ENCODE measurements around the gene ZNF217. TPM values are rescaled to one million over a fixed set of nuclear protein-coding genes. Genes with fewer than 3 reads are reported as not detected.
A peak's percentile ranks its signal among the peaks of the same experiment; 100 is the strongest.

Gene ZNF217
- total and polyA plus RNA-seq, 9 of the 15 experiments (the other 6 are each of a cell fraction or from before 2014, with no cell fraction given): 3.0 to 41.8 (median 16.8) TPM

DNA sequence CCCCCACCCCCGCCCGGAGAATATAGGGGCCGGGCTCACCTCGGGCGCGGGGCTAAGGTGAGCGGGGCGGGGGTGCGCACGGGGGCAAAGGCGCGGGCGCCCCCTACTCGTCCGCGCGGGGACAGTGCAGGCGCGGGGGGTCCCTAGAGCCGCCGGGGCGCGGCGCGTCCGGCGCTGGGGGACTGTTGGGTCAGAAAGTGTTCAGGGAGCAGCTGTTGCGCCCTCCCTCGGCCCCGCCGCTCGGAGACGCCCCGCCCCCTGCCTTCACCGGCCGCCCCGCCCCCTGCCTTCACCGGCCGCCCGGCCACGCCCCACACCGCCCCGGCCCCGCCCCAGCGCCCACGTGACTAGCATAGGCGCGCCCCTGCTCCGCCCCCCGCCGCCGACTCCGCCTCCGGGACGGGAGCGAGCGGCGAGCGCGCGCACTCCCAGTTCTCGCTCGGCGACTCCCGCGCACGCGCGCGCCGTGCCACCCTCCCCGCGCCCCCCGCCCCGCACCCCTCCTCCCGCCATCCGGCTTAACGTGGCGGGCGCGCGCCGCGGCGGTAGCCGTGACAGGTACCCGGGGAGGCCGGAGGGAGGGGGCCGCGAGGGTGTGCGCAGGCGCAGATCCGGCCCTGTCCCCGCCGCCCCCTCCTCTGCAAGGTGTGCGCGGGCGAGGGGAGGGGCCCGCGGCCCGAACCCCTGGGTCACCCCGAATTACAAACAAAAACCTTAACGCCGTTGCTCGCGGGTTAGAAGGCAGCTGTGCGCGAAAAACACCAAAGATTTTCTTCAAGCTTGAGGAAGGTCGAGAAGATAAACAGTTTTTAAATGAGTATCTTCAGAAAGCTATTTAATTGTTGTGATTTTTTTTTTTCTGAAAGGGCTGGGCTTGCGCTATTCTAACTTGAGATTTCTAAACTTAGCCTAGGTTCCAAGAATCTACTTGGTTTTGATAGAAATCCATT is 704 bp upstream of the ZNF217 start (continued):
- TF ChIP-seq ATF2 (CRISPR knock-in tag; IDR thresholded peaks at IDR 0.05): no peak
- TF ChIP-seq ETV6 (IDR thresholded peaks at IDR 0.05; ENCODE audit: borderline replicate concordance in 1 of 2, low read depth in 2 of 2, low read length in 1 of 2): no peak
- TF ChIP-seq ETV6 (CRISPR knock-in tag; IDR thresholded peaks at IDR 0.05; ENCODE audit: borderline replicate concordance): no peak
- TF ChIP-seq, protein P1, sequence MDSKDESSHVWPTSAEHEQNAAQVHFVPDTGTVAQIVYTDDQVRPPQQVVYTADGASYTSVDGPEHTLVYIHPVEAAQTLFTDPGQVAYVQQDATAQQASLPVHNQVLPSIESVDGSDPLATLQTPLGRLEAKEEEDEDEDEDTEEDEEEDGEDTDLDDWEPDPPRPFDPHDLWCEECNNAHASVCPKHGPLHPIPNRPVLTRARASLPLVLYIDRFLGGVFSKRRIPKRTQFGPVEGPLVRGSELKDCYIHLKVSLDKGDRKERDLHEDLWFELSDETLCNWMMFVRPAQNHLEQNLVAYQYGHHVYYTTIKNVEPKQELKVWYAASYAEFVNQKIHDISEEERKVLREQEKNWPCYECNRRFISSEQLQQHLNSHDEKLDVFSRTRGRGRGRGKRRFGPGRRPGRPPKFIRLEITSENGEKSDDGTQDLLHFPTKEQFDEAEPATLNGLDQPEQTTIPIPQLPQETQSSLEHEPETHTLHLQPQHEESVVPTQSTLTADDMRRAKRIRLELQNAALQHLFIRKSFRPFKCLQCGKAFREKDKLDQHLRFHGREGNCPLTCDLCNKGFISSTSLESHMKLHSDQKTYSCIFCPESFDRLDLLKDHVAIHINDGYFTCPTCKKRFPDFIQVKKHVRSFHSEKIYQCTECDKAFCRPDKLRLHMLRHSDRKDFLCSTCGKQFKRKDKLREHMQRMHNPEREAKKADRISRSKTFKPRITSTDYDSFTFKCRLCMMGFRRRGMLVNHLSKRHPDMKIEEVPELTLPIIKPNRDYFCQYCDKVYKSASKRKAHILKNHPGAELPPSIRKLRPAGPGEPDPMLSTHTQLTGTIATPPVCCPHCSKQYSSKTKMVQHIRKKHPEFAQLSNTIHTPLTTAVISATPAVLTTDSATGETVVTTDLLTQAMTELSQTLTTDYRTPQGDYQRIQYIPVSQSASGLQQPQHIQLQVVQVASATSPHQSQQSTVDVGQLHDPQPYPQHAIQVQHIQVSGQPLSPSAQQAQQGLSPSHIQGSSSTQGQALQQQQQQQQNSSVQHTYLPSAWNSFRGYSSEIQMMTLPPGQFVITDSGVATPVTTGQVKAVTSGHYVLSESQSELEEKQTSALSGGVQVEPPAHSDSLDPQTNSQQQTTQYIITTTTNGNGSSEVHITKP (IDR thresholded peaks at IDR 0.05; ENCODE audit: partially characterized antibody): no peak
- no peak for TF ChIP-seq KLF10 (CRISPR knock-in tag; IDR thresholded peaks at IDR 0.05)
- no peak for TF ChIP-seq ZSCAN32 (CRISPR knock-in tag; IDR thresholded peaks at IDR 0.05)
- TF ChIP-seq SAFB2 (IDR thresholded peaks at IDR 0.05; ENCODE audit: borderline replicate concordance, low read depth, low read length, severe bottlenecking): no peak
- TF ChIP-seq POLR3G (IDR thresholded peaks at IDR 0.05; ENCODE audit: extremely low read depth, insufficient read length, insufficient replicate concordance): no peak
- TF ChIP-seq E2F4 (CRISPR knock-in tag; IDR thresholded peaks at IDR 0.05; ENCODE audit: low read depth): no peak
- TF ChIP-seq GATAD2B (IDR thresholded peaks at IDR 0.05; ENCODE audit: borderline replicate concordance): peak; percentile 55; the same call in 1 of the 2 replicates
- no peak; the same call in 1 of the 2 replicates for TF ChIP-seq SP1 (CRISPR knock-in tag; IDR thresholded peaks at IDR 0.05)
- TF ChIP-seq ZNF197 (CRISPR knock-in tag; IDR thresholded peaks at IDR 0.05; ENCODE audit: low read depth): peak; percentile 84
- 0 out of 2 replicates have a peak, but pooled peaks have one; percentile 9 for TF ChIP-seq NCOR1 (IDR thresholded peaks at IDR 0.05)
- TF ChIP-seq, protein P2, sequence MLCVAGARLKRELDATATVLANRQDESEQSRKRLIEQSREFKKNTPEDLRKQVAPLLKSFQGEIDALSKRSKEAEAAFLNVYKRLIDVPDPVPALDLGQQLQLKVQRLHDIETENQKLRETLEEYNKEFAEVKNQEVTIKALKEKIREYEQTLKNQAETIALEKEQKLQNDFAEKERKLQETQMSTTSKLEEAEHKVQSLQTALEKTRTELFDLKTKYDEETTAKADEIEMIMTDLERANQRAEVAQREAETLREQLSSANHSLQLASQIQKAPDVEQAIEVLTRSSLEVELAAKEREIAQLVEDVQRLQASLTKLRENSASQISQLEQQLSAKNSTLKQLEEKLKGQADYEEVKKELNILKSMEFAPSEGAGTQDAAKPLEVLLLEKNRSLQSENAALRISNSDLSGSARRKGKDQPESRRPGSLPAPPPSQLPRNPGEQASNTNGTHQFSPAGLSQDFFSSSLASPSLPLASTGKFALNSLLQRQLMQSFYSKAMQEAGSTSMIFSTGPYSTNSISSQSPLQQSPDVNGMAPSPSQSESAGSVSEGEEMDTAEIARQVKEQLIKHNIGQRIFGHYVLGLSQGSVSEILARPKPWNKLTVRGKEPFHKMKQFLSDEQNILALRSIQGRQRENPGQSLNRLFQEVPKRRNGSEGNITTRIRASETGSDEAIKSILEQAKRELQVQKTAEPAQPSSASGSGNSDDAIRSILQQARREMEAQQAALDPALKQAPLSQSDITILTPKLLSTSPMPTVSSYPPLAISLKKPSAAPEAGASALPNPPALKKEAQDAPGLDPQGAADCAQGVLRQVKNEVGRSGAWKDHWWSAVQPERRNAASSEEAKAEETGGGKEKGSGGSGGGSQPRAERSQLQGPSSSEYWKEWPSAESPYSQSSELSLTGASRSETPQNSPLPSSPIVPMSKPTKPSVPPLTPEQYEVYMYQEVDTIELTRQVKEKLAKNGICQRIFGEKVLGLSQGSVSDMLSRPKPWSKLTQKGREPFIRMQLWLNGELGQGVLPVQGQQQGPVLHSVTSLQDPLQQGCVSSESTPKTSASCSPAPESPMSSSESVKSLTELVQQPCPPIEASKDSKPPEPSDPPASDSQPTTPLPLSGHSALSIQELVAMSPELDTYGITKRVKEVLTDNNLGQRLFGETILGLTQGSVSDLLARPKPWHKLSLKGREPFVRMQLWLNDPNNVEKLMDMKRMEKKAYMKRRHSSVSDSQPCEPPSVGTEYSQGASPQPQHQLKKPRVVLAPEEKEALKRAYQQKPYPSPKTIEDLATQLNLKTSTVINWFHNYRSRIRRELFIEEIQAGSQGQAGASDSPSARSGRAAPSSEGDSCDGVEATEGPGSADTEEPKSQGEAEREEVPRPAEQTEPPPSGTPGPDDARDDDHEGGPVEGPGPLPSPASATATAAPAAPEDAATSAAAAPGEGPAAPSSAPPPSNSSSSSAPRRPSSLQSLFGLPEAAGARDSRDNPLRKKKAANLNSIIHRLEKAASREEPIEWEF (CRISPR knock-in tag; IDR thresholded peaks at IDR 0.05): no peak
- no peak for TF ChIP-seq ZNF134 (CRISPR knock-in tag; conservative IDR thresholded peaks at IDR 0.05)
